GM19395 (cell line): Measurements from ENCODE around the gene LYPD8.

Experiments used
- ATAC-seq: cut with Tn5 transposase; IDR thresholded peaks from one replicate; pipeline ENCODE4 v1.9.1; 2021; ENCODE audit warnings: mild to moderate bottlenecking, moderate library complexity; ENCODE audit not compliant: unreplicated experiment

The LYPD8 gene

GRCh38 chr1:248758352-248758751 lies 2.8 kb upstream of the LYPD8 start:
- no peak for ATAC-seq

DNA sequence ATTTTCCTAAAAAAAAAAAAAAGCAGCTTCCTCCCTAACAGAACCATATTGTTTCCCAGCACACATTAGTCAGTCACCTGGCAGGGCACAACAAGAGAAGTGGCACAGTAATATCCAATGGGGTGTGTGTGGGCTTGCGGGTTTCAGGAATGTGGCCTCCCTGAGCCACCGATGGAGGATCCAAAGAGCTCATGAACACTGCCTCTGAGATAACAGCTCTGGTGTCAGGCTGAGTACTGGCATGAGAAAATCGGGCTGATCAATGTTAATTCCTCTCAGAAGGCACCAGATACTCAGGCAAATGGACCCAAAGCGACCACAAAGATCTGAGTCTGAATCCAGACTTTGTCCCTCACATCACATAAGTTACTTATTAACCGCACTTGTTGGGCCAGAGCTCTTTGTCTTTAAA lies 2.2 kb upstream of the LYPD8 start:
- ATAC-seq: no peak

DNA sequence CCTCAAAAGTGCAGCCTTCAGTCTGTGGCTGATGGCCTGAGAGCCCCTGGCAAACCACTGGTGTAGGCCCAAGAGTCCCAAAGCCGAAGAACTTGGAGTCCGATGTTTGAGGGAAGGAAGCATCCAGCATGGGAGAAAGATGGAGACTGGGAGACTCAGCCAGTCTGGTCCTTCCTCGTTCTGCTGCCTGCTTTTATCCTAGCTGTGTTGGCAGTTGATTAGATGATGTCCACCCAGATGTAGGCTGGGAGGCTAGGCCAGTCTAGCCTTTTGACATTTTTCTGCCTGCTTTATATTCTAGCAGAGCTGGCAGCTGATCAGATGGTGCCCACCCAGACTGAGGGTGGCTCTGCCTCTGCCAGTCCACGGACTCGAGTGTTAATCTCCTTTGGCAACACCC lies 1.1 kb upstream of the LYPD8 start:
- no peak for ATAC-seq

- no peak for ATAC-seq
These were observed 592 bp upstream of the LYPD8 start for GRCh38 chr1:248756151-248756550.

- ATAC-seq: no peak
These were observed 1.8 kb downstream of the LYPD8 start for GRCh38 chr1:248753708-248754280.

DNA sequence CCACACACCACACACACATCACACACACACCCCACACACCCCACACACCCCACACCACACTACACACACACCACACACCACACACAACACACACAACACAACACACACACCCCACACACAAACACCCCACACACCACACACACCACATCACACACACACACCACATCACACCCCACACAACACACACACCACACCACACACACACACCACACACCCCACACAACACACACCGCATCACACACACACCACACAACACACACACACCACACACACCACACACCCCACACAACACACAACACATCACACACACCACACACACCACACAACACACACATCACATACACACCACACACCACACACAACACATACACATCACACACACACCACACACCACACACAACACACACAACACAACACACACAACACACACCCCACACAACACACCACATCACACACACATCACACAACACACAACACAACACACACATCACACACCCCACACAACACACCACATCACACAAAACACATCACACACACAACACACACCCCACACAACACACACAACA lies 2.4 kb downstream of the LYPD8 start:
- ATAC-seq: no peak

DNA sequence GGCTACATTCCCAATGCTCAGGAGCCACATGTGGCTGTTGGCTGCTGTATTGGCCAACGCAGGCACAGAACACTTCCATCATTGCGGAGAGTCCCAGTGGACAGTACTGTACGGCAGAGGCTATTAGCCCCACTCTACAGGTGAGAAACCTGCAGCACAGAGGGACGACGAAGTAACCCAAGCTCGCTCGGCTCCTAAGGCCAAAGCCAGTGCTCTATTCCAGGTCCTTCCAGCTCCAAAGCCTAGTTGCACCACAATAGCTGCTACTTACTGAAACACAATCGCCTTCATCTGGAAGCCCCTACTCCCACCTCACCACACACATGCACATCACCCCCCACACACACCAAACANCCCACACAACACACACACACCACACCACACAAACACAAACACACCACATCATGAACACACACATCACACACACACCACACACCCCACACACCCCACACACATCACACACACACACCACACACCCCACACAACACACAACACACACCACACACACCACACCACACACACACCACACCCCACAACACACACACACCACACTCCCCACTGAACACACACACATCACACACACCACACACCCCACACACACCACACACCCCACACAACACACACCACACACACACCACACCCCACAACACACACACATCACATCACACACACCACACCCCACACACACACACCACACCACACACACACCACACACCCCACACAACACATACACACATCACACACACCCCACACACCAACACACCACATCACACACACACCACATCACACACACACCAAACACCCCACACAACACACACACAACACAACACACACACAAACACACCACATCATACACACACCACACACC lies 3.2 kb downstream of the LYPD8 start:
- ATAC-seq: no peak

DNA sequence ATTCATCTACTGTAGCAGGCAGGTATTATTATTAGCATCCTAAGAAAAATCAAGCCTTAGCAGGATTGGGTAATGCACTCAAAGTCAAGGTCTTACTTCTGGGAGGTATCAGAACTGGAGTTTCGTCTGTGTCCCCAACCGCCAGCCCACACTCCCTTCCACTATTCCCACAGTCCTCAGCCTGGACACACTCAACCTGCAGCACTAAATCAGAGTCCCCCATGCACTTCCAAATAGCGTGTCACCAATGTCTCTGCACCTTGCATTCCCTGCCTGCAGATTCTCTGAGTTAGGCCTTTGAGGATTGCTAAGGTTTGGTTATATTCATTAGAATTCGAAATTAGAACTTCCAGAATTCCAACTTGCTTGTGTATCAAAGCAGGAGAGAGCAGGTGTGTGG lies 3.9 kb downstream of the LYPD8 start:
- no peak for ATAC-seq

GRCh38 chr1:248751142-248751541 lies 4.4 kb downstream of the LYPD8 start:
- ATAC-seq: no peak

GRCh38 chr1:248750496-248750895 lies 5.1 kb downstream of the LYPD8 start:
- ATAC-seq: no peak

- no peak for ATAC-seq
These were observed 7.3 kb downstream of the LYPD8 start for GRCh38 chr1:248748211-248748610.

GRCh38 chr1:248740876-248741275 lies 14.7 kb downstream of the LYPD8 start:
- ATAC-seq: no peak

DNA sequence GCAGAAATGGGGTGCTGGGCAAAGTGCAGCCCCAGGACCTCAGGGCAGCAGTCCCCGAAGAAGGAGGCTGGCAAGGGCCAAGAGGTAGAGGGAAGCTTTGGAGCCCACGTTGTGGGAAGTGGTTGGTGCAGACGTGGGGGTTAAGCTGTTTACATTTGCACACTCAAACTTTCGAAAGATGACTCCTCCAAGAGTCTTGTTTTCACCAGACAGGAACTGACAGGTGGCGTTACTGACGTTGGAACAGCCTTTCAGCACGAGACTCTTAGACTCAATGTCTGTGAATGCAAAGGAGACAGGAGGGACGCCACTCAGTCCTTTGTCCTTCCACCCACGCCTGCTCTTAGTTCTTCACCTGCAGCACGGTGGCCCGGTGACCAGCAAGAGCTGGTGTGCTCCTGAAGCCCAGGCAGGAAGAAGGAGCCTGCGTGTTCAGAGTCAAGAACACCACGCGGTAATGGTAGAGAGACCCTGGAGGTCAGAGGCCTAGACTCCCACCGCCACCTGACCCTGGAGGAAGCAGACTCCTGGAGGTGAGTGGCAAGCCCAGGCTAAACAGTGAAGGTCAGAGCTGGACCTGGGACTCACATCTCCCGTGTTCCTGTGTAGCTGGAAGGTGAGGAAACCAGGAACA lies 15.9 kb downstream of the LYPD8 start:
- ATAC-seq: no peak

DNA sequence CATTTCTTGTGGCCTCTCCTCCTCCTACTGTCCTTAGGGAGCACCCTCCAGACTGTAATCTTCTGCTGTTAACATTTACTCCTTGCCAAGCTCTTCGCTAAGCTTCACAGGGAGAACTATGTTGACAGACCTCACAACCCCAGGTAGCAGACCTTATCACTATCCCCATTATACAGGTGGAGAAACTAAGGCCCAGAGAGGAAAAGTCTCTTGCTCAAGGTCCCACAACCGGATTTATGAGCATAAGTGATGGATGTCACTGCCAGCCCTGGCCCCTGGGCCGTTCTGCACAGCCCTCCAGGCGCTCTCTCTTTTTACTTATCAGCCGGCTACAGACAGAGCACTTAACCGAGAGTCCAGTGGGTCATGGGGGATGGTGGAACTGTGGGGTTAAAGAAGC lies 18.1 kb downstream of the LYPD8 start:
- no peak for ATAC-seq

- ATAC-seq: no peak
These were observed 18.6 kb downstream of the LYPD8 start for GRCh38 chr1:248736977-248737376.

- no peak for ATAC-seq
These were observed 22.0 kb downstream of the LYPD8 start for GRCh38 chr1:248733566-248733965.

- ATAC-seq: no peak
These were observed 24.8 kb downstream of the LYPD8 start for GRCh38 chr1:248730507-248731335.

DNA sequence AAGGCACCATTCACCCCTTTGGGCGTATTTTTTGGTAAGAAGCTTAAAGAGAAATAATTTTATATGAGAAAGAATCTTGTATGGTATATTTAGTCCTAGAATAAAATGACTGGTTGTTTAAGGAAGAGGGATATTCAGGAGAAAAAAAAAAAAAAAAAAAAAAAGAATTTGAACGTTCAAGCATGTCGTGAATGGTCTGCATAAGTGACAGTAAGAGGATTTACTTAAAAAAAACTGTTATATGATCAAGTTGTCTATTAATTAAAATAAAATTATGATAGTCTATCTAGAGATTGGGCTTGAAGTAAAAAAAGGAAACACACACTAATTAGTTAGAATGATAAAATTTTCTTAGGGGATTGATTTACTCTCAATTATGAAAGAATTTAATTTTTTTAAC lies 41.3 kb downstream of the LYPD8 start:
- ATAC-seq: no peak

GRCh38 chr1:248710305-248710900 lies 45.2 kb downstream of the LYPD8 start:
- no peak for ATAC-seq

- no peak for ATAC-seq
These were observed 51.0 kb downstream of the LYPD8 start for GRCh38 chr1:248704606-248705005.

DNA sequence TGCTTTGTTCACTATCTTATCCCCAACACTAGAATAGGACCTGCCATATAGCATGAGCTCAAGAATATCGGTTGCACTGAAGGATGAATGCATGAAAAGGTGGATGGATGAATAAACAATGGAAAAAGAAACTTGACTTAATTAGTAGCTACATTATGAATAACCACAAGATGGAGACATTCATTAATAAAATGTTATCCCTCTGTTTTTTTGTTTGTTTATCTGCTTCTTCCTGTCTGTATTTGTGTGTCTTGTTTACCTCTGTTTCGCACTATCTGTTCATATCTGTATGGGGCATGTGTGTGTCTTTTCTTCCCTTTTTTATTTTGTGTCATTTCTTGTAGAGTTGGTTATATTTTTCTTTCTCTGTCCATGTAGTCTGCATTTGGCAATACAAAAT lies 51.9 kb downstream of the LYPD8 start:
- no peak for ATAC-seq
